Suprapubic skin (tissue), 4 donors: ENCODE results near the gene NAP1L1. TPM values are rescaled to one million over a fixed set of nuclear protein-coding genes. Genes with fewer than 3 reads are reported as not detected.

Experiments used
- DNase-seq, 2 donors: peaks; one replicate each; pipeline ENCODE4 v3.0.0-alpha.2; 2019; ENCODE audit warnings: low spot score in 2 of 2
- H3K27ac ChIP-seq: fragments of 200-600 bp; sonication (generic); one replicate; pipeline ENCODE4 v1.5.1; 2019
- H3K27me3 ChIP-seq: fragments of 200-600 bp; sonication (generic); one replicate; pipeline ENCODE4 v1.5.1; 2019
- H3K36me3 ChIP-seq: fragments of 200-600 bp; sonication (generic); one replicate; pipeline ENCODE4 v1.5.1; 2019
- H3K4me1 ChIP-seq: fragments of 200-600 bp; sonication (generic); one replicate; pipeline ENCODE4 v1.5.1; 2019
- H3K4me3 ChIP-seq: fragments of 200-600 bp; sonication (generic); one replicate; pipeline ENCODE4 v1.5.1; 2019; ENCODE audit warnings: mild to moderate bottlenecking
- H3K9me3 ChIP-seq: fragments of 200-600 bp; sonication (generic); one replicate; pipeline ENCODE4 v1.5.1; 2019
- EP300 ChIP-seq: sonication (generic); formaldehyde crosslinking; IDR thresholded peaks from one replicate; pipeline ENCODE4 v1.6.1; 2017; ENCODE audit warnings: antibody characterized with exemption
- POLR2A ChIP-seq, 2 donors: fragments of 450-650 bp; IDR thresholded peaks; one replicate each; pipeline ENCODE4 v1.6.1; 2017; ENCODE audit warnings: antibody characterized with exemption in 2 of 2, mild to moderate bottlenecking in 2 of 2, moderate library complexity in 2 of 2
- POLR2AphosphoS5 ChIP-seq, 3 donors: sonication (generic); formaldehyde crosslinking; IDR thresholded peaks; one replicate each; pipeline ENCODE4 v1.6.1; 2017; ENCODE audit warnings: antibody characterized with exemption in 3 of 3
- WGBS: methylation state at CpG from one replicate; pipeline ENCODE4 v1.1.5; 2018; 5-methylcytosine and 5-hydroxymethylcytosine counted together
- total RNA-seq, 4 donors: library from RNA; depleted of rRNA; stranded (reverse); fragments of >200 nt; gene quantifications; one replicate each; pipeline ENCODE4 v1.1.0, GENCODE V29; 2016
- TF ChIP-seq, protein P1 (sequence below), 2 donors: fragments of 200-600 bp in 1 of 2; fragments of 450-650 bp in 1 of 2; sonication (generic) in 1 of 2; IDR thresholded peaks; one replicate each; pipeline ENCODE4 v1.5.1; 2016 to 2019; ENCODE audit warnings: antibody characterized with exemption in 2 of 2, mild to moderate bottlenecking in 1 of 2, moderate library complexity in 1 of 2

The NAP1L1 gene
- total RNA-seq, 4 donors from 2014 or later: 159 to 243 (median 186) TPM

DNA sequence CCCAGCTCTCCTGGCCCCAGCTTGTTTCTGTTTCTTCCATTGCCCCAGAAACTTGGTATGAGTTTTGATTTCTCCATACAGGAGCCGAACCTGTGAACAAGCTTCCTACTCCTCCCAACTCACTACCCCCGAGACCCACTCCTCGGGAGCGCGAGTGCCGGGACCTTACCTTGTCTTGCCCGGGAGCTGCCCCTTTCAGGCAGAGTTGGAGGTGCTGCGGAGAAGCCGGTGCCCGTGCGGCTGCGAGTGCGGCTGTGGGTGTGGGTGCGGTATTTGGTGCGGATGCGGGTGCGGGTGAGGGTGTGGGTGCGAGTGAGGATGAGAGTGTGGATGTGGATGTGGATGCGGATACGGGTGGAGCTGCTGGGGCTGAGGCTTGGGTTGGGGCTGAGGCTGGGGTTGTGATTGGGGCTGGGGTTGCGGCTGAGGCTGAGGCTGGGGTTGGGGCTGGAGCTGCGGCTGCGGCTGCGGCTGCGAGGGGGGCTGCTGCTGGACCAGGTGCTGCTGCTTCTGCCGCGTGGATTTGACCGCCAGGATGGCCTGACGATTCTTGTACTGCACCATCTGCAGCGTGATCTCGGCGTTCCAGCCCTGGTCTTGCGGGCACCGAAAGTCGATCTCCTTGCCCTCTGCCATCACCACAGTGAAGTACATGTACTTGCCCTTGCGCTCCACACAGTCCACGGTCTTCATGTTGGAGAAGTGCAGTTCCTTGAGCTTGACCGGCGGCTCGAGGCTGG lies 54.0 kb downstream of the NAP1L1 start:
- peaks cover 25% of the 10 kb centered on the region for H3K4me1 ChIP-seq
- peak; percentile 77 to 83 for DNase-seq
- H3K36me3 ChIP-seq: no peaks in the 10 kb centered on the region
- TF ChIP-seq EP300 (no peak), POLR2AphosphoS5 (IDR thresholded peaks at IDR 0.05) (no peak), POLR2A (IDR thresholded peaks at IDR 0.05) (no peak)
- TF ChIP-seq, protein P1, sequence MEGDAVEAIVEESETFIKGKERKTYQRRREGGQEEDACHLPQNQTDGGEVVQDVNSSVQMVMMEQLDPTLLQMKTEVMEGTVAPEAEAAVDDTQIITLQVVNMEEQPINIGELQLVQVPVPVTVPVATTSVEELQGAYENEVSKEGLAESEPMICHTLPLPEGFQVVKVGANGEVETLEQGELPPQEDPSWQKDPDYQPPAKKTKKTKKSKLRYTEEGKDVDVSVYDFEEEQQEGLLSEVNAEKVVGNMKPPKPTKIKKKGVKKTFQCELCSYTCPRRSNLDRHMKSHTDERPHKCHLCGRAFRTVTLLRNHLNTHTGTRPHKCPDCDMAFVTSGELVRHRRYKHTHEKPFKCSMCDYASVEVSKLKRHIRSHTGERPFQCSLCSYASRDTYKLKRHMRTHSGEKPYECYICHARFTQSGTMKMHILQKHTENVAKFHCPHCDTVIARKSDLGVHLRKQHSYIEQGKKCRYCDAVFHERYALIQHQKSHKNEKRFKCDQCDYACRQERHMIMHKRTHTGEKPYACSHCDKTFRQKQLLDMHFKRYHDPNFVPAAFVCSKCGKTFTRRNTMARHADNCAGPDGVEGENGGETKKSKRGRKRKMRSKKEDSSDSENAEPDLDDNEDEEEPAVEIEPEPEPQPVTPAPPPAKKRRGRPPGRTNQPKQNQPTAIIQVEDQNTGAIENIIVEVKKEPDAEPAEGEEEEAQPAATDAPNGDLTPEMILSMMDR (IDR thresholded peaks at IDR 0.05): no peak
- H3K27me3 ChIP-seq: no peaks in the 10 kb centered on the region
- no peaks in the 10 kb centered on the region for H3K9me3 ChIP-seq
- under 1% methylated on average over 36 of the region's 40 CpGs for WGBS
- H3K27ac ChIP-seq: peak overlapping the region; percentile 94
- peak overlapping the region; percentile 79 for H3K4me3 ChIP-seq

DNA sequence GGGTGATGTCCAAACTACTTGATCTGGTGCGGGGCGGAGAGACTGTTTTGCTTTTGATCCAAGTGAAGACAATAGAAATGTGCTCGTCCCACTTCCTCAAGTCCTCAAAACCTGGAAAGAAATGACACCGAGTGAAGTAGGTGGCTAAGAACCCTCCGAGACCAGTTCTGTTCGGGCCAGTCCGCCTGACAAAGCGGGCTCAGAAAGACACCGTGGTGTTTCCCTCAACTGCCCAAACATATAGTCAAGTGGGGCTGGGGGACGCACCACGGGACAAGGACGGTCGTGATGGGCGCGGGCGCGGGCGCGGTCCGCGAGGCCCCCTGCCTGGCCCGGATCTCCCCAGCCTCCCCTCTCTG lies 54.5 kb downstream of the NAP1L1 start:
- H3K27me3 ChIP-seq: no peaks in the 10 kb centered on the region
- no peak for DNase-seq
- peak overlapping the region; percentile 94 for H3K27ac ChIP-seq
- H3K4me3 ChIP-seq: peak overlapping the region; percentile 79
- 18% methylated on average over 17 of the region's 22 CpGs for WGBS
- TF ChIP-seq EP300: no peak
- TF ChIP-seq, protein P1 (IDR thresholded peaks at IDR 0.05): no peak
- no peak for TF ChIP-seq POLR2AphosphoS5 (IDR thresholded peaks at IDR 0.05)
- TF ChIP-seq POLR2A (IDR thresholded peaks at IDR 0.05): no peak
- no peaks in the 10 kb centered on the region for H3K9me3 ChIP-seq
- H3K36me3 ChIP-seq: no peaks in the 10 kb centered on the region
- peaks cover 25% of the 10 kb centered on the region for H3K4me1 ChIP-seq

DNA sequence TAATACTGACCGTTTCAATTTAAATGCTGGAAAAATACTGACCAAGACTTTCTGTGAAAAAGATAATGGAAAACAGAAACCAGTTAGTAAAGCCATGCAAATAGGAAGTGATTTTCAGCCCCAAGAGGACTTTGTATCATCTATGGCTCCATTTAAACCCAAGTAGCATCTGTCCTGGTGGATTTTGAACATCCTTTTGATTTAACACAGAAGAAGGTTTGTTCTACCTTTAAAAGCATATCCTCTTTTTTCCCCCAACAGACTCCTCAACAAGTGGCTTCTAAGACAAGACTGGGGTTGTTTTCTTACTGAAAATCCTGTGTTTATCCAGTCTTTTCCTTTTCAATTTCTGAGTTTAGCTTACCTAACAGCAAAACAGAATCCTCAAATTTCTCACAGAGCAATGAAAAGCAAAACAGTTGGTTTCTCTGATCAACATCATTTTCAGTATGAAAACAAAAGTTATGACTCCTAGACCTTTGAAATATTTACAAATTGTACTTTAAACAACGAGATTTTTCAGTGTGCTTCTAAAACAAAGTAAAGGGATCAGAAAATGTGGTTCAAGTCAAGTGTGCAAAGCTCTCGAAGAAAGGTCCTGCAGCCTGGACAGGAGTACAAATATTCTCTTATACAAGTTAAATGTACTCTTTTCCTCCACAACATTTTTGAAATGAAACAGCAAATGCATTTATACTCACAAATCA lies 55.8 kb downstream of the NAP1L1 start:
- H3K4me1 ChIP-seq: peaks cover 25% of the 10 kb centered on the region
- no peaks in the 10 kb centered on the region for H3K27me3 ChIP-seq
- no peak for DNase-seq
- no peaks in the 10 kb centered on the region for H3K9me3 ChIP-seq
- WGBS: 46% methylated on average over 3 of the region's 3 CpGs
- H3K27ac ChIP-seq: peak overlapping the region; percentile 94
- TF ChIP-seq POLR2AphosphoS5 (IDR thresholded peaks at IDR 0.05) (no peak), POLR2A (IDR thresholded peaks at IDR 0.05) (no peak), EP300 (no peak)
- TF ChIP-seq, protein P1 (IDR thresholded peaks at IDR 0.05): no peak
- H3K4me3 ChIP-seq: peak overlapping the region; percentile 79
- no peaks in the 10 kb centered on the region for H3K36me3 ChIP-seq

DNA sequence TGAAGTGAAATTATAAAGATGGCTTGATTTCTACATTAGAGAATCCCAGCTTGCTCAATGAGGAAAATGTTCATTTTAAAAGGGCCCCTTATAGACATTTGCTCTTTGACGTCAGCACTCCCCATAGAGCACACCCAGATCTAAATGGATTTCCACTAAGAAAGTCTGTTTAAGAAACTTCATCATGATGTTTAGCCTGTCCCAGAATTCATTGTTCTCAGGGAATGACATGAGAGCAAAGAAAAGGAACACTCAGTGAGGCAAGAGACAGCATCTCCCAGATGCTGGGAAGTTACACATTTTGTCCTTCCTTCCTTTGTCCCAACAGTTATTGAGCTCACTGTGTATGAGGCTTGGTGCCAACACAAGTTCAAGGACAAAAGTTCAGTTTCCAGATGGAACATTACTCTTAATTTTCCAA lies 57.8 kb downstream of the NAP1L1 start:
- no peak overlapping the region for H3K4me3 ChIP-seq
- no peaks in the 10 kb centered on the region for H3K9me3 ChIP-seq
- no peak overlapping the region for H3K27ac ChIP-seq
- TF ChIP-seq, protein P1 (IDR thresholded peaks at IDR 0.05): no peak
- no peak for TF ChIP-seq POLR2A (IDR thresholded peaks at IDR 0.05)
- peak in 1 of 3 donors; percentile 24 for TF ChIP-seq POLR2AphosphoS5 (IDR thresholded peaks at IDR 0.05)
- TF ChIP-seq EP300: no peak
- no peaks in the 10 kb centered on the region for H3K27me3 ChIP-seq
- H3K36me3 ChIP-seq: no peaks in the 10 kb centered on the region
- DNase-seq: no peak
- WGBS: 76% methylated on average over 1 of the region's 1 CpG
- peaks cover 18% of the 10 kb centered on the region for H3K4me1 ChIP-seq
